Prostate gland (tissue), 2 donors: ENCODE data around the gene SPRR5. TPM values are rescaled to one million over a fixed set of nuclear protein-coding genes. Genes with fewer than 3 reads are reported as not detected.

Experiments used
- DNase-seq: peaks from one replicate; pipeline ENCODE4 v3.0.0-alpha.2; 2019; ENCODE audit warnings: low spot score
- H3K27ac ChIP-seq, 2 donors: fragments of 200-600 bp; sonication (generic); 2 replicates each; pipeline ENCODE4 v1.5.1; 2017 to 2019
- H3K27me3 ChIP-seq: fragments of 200-600 bp; sonication (generic); replicated peaks from 2 replicates; pipeline ENCODE4 v1.5.1; 2019; ENCODE audit not compliant: insufficient read depth
- H3K36me3 ChIP-seq, 2 donors: fragments of 200-600 bp; sonication (generic); 1 replicate in 1 of 2; 2 replicates in 1 of 2; pipeline versions ENCODE4 v1.5.1 to v1.8.1; 2017 to 2019
- H3K4me1 ChIP-seq: fragments of 200-600 bp; sonication (generic); replicated peaks from 2 replicates; pipeline ENCODE4 v1.5.1; 2019
- H3K4me3 ChIP-seq, 2 donors: fragments of 200-600 bp; sonication (generic); 2 replicates each; pipeline ENCODE4 v1.5.1; 2017 to 2019
- H3K9me3 ChIP-seq: fragments of 200-600 bp; sonication (generic); 2 replicates; pipeline ENCODE4 v1.5.1; 2017
- POLR2A ChIP-seq: fragments of 450-650 bp; IDR thresholded peaks from one replicate; pipeline ENCODE4 v1.6.1; 2016; ENCODE audit warnings: antibody characterized with exemption, mild to moderate bottlenecking
- POLR2AphosphoS5 ChIP-seq: sonication (generic); formaldehyde crosslinking; IDR thresholded peaks from one replicate; pipeline ENCODE4 v1.6.1; 2017; ENCODE audit warnings: antibody characterized with exemption
- WGBS: methylation state at CpG from one replicate; pipeline ENCODE4 v1.1.5; 2018; 5-methylcytosine and 5-hydroxymethylcytosine counted together
- intact Hi-C: fragments of 100-400 bp; cut with DNase I; formaldehyde crosslinking; loops from one replicate; pipeline ENCODE4 v1.14.2; 2022
- total RNA-seq, 2 donors: library from RNA; depleted of rRNA; stranded (reverse); fragments of >200 nt; gene quantifications; one replicate each; pipeline ENCODE4 v1.1.0, GENCODE V29; 2016
- TF ChIP-seq, protein P1 (sequence below), 4 experiments: fragments of 200-600 bp in 2 of 4; fragments of 450-650 bp in 2 of 4; sonication (generic) in 2 of 4; IDR thresholded peaks; 1 replicate in 3 of 4; 2 replicates in 1 of 4; pipeline ENCODE4 v1.5.1; 2016 to 2019; ENCODE audit warnings: antibody characterized with exemption in 4 of 4, mild to moderate bottlenecking in 2 of 4, moderate library complexity in 2 of 4

Gene SPRR5
- total RNA-seq, 2 donors from 2014 or later: not detected

DNA sequence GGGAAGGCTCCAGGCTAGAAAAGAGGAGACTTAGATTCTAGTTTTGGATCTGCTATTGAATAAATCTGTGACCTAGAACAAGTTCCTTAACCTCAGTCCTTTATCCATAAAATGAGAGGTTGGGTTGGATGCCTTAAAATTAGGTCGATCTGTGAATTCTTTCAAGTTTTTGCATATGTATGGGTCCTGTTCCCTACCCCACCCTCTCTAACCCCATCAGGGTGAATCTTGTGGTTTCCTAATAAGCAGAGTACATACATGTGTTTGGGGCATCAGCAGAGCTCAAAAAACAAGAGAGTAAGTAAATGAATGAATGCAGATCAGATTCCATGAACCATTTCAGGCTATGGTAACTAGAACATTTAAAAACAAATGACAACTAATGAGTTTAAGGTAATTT lies 29.7 kb downstream of the SPRR5 start:
- no peak for DNase-seq
- intact Hi-C loops: no loop called here

DNA sequence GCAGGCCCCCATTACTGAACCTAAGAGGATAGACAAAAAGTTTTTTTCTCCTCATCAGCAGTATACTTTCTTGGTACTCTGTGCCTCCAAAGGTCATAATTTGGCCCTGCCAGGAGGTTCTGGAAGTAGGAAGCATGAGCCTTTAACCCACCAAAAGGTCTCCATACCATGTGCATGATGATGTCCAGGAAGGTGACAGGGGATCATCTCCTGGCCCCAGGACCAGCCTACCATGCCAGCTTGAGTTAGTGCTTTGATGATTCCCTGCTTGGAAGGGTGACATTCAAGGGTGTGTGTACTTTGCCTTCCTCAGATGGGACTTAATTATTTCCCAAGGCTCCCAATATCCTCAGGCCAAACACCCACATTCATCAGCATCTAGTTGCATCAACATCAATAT lies 30.6 kb downstream of the SPRR5 start:
- no peak for DNase-seq

More for the DNA sequence above, 29.7 kb downstream of the SPRR5 start:
- TF ChIP-seq, protein P1, sequence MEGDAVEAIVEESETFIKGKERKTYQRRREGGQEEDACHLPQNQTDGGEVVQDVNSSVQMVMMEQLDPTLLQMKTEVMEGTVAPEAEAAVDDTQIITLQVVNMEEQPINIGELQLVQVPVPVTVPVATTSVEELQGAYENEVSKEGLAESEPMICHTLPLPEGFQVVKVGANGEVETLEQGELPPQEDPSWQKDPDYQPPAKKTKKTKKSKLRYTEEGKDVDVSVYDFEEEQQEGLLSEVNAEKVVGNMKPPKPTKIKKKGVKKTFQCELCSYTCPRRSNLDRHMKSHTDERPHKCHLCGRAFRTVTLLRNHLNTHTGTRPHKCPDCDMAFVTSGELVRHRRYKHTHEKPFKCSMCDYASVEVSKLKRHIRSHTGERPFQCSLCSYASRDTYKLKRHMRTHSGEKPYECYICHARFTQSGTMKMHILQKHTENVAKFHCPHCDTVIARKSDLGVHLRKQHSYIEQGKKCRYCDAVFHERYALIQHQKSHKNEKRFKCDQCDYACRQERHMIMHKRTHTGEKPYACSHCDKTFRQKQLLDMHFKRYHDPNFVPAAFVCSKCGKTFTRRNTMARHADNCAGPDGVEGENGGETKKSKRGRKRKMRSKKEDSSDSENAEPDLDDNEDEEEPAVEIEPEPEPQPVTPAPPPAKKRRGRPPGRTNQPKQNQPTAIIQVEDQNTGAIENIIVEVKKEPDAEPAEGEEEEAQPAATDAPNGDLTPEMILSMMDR (IDR thresholded peaks at IDR 0.05): no peak
- TF ChIP-seq POLR2A (no peak), POLR2AphosphoS5 (no peak)
- Histone ChIP-seq H3K4me3 (no peak overlapping the region), H3K36me3 (no peaks in the 10 kb centered on the region), H3K4me1 (no peaks in the 10 kb centered on the region), H3K27ac (no peak overlapping the region), H3K27me3 (no peaks in the 10 kb centered on the region), H3K9me3 (no peaks in the 10 kb centered on the region)
- 67% methylated on average over 1 of the region's 1 CpG for WGBS

DNA sequence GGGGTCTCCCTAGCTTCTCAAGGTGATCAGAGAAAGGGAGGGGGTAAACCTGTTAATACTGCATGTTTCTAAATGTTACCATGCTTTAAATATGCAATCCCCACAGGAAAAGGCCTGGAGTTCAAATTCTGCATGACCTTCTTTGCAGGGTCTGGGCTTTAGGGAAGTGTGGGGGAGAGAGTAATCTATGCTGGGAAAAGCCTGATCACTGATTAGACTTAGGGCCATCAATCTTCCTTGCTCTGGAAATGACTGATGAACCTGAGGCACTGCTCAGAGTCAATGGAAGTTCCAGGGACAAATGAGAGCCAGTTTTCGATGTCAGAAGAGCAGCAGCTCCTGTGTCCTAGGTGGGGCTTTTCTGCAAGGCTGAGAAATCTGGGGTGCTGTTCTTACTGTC lies 33.7 kb downstream of the SPRR5 start:
- Histone ChIP-seq H3K36me3 (no peaks in the 10 kb centered on the region), H3K4me3 (no peak overlapping the region), H3K27ac (no peak overlapping the region), H3K9me3 (no peaks in the 10 kb centered on the region), H3K27me3 (no peaks in the 10 kb centered on the region), H3K4me1 (no peaks in the 10 kb centered on the region)
- intact Hi-C loops: no loop called here
- 100% methylated on average over 1 of the region's 1 CpG for WGBS
- no peak for DNase-seq
- TF ChIP-seq POLR2A (no peak), POLR2AphosphoS5 (no peak)
- TF ChIP-seq, protein P1 (IDR thresholded peaks at IDR 0.05): no peak

More for the DNA sequence above, 30.6 kb downstream of the SPRR5 start:
- no peak overlapping the region for H3K27ac ChIP-seq
- no peaks in the 10 kb centered on the region for H3K9me3 ChIP-seq
- intact Hi-C loops: no loop called here
- H3K4me3 ChIP-seq: no peak overlapping the region
- no peaks in the 10 kb centered on the region for H3K4me1 ChIP-seq
- no peaks in the 10 kb centered on the region for H3K36me3 ChIP-seq
- no peak for TF ChIP-seq POLR2AphosphoS5
- TF ChIP-seq, protein P1 (IDR thresholded peaks at IDR 0.05): no peak
- no peak for TF ChIP-seq POLR2A
- H3K27me3 ChIP-seq: no peaks in the 10 kb centered on the region

DNA sequence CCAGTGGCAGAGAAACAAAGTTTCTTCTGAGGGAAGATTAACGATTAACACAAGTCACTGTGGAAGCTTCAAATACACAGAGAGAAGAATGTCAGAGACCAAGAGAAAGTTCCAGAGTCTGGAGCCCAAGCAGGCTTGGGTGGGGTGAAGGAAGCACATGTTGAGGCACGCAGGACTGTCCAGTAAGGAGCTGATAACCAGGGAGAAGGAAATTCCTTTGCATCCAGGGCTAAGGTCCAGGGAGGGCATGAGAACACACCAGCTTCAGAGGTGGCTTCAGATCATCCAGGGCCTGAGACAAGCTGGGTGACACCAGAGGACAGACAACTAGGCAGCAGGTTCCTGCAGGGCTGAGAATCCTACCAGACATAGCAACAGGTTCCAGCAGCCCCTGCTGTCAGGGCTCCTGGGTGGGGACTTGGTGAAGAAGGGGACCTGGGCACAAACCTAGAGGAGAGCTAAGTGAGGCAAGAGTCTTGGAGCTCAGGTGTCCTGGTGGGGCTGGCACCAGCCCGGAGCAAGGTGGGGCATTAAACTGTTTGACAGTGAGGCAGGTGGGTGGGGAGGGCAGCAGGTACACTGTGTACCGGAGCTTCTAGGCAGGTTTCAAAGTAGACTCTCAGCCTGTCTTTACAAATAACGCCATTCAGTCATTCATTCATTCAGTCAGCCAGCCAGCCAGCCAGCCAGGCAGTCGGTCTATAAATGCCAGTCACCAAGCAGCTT lies 34.3 kb downstream of the SPRR5 start:
- no peak overlapping the region for H3K4me3 ChIP-seq
- no peaks in the 10 kb centered on the region for H3K4me1 ChIP-seq
- H3K27me3 ChIP-seq: no peaks in the 10 kb centered on the region
- no peak for DNase-seq
- no peaks in the 10 kb centered on the region for H3K9me3 ChIP-seq
- H3K27ac ChIP-seq: no peak overlapping the region
- no peaks in the 10 kb centered on the region for H3K36me3 ChIP-seq
- intact Hi-C loops: no loop called here
- TF ChIP-seq, protein P1 (IDR thresholded peaks at IDR 0.05): no peak
- 82% methylated on average over 6 of the region's 6 CpGs for WGBS

DNA sequence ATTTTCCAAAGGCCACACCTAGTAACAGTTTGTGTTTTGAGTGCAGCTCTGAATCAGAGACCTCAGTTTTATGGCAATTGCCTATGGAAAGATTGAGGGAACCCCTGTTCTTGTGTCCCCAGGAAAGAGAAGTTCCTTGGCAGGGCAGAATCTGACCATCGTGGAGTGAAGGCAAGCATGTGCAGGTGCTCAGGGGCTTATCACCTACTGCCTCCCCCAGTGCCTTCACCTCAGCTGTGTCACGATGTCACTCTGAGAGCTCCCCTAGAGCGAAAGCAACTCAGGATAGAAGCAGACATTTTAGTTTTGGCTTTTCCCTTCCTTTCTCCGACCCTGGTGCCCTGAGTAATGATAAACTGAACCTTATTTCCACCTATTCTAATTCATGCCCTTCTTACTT lies 35.1 kb downstream of the SPRR5 start:
- 91% methylated on average over 4 of the region's 4 CpGs for WGBS
- intact Hi-C loops: no loop called here
- Histone ChIP-seq H3K4me1 (no peaks in the 10 kb centered on the region), H3K9me3 (no peaks in the 10 kb centered on the region), H3K27ac (no peak overlapping the region), H3K36me3 (no peaks in the 10 kb centered on the region), H3K27me3 (no peaks in the 10 kb centered on the region), H3K4me3 (no peak overlapping the region)
- DNase-seq: no peak
- TF ChIP-seq, protein P1 (IDR thresholded peaks at IDR 0.05): no peak
- TF ChIP-seq POLR2A (no peak), POLR2AphosphoS5 (no peak)
